Hepatocyte (in vitro differentiated cells): Measurements from ENCODE around the gene KCNC4. TPM values are rescaled to one million over a fixed set of nuclear protein-coding genes. Genes with fewer than 3 reads are reported as not detected.

Experiments
- DNase-seq: peaks from one replicate; pipeline ENCODE4 v3.0.0-alpha.2; 2016; ENCODE audit warnings: low spot score
- H2AFZ ChIP-seq: fragments of 200-600 bp; sonication (generic); 2 replicates; pipeline ENCODE4 v1.6.0; 2016; ENCODE audit warnings: antibody characterized with exemption, mild to moderate bottlenecking
- H3K27ac ChIP-seq: fragments of 200-600 bp; sonication (generic); 2 replicates; pipeline ENCODE4 v1.5.1; 2016; ENCODE audit warnings: mild to moderate bottlenecking
- H3K27me3 ChIP-seq: fragments of 200-600 bp; sonication (generic); 2 replicates; pipeline ENCODE4 v1.6.1; 2016
- H3K36me3 ChIP-seq: fragments of 200-600 bp; sonication (generic); replicated peaks from 2 replicates; pipeline ENCODE4 v1.5.1; 2016; ENCODE audit warnings: low read depth; ENCODE audit not compliant: insufficient read depth
- H3K4me1 ChIP-seq: fragments of 200-600 bp; sonication (generic); 2 replicates; pipeline ENCODE4 v1.5.1; 2016; ENCODE audit warnings: mild to moderate bottlenecking, moderate library complexity; ENCODE audit not compliant: insufficient read depth
- H3K4me2 ChIP-seq: fragments of 200-600 bp; sonication (generic); 2 replicates; pipeline ENCODE4 v1.6.0; 2016
- H3K4me3 ChIP-seq: fragments of 200-600 bp; sonication (generic); 2 replicates; pipeline ENCODE4 v1.5.1; 2016; ENCODE audit warnings: mild to moderate bottlenecking
- H3K79me2 ChIP-seq: fragments of 200-600 bp; sonication (generic); 2 replicates; pipeline ENCODE4 v1.6.0; 2017; ENCODE audit warnings: mild to moderate bottlenecking
- H3K9me2 ChIP-seq: fragments of 200-600 bp; sonication (generic); replicated peaks from 2 replicates; pipeline ENCODE4 v1.6.0; 2017; ENCODE audit warnings: mild to moderate bottlenecking; ENCODE audit not compliant: insufficient read depth
- H3K9me3 ChIP-seq: fragments of 200-600 bp; sonication (generic); 2 replicates; pipeline ENCODE4 v1.5.1; 2016; ENCODE audit warnings: low read depth, mild to moderate bottlenecking
- H4K20me1 ChIP-seq: fragments of 200-600 bp; sonication (generic); 2 replicates; pipeline ENCODE4 v1.6.0; 2016; ENCODE audit warnings: mild to moderate bottlenecking; ENCODE audit not compliant: insufficient read depth, poor library complexity, severe bottlenecking
- CTCF ChIP-seq: fragments of 200-600 bp; sonication (generic); IDR thresholded peaks from 2 replicates; pipeline ENCODE4 v1.5.1; 2016; ENCODE audit warnings: antibody characterized with exemption, mild to moderate bottlenecking; ENCODE audit not compliant: poor library complexity
- EZH2 ChIP-seq: fragments of 200-600 bp; sonication (generic); IDR thresholded peaks from 2 replicates; pipeline ENCODE4 v1.6.1; 2016; ENCODE audit warnings: antibody characterized with exemption, mild to moderate bottlenecking, borderline replicate concordance
- EZH2phosphoT487 ChIP-seq: fragments of 200-600 bp; sonication (generic); IDR thresholded peaks from one replicate; pipeline ENCODE4 v1.6.1; 2018; ENCODE audit warnings: antibody characterized with exemption, mild to moderate bottlenecking, low read depth, moderate library complexity; ENCODE audit not compliant: unreplicated experiment, severe bottlenecking
- WGBS: methylation state at CpG from one replicate; pipeline ENCODE4 v1.1.6; 2016; ENCODE audit warnings: low lambda C conversion rate; ENCODE audit errors: missing lambda C conversion rate; 5-methylcytosine and 5-hydroxymethylcytosine counted together
- polyA plus RNA-seq: library from polyadenylated mRNA; unstranded; fragments of >200 nt; fragmentation: Nextera tagmentation; extraction: Ambion mirVana; gene quantifications from 2 replicates; pipeline ENCODE4 v1.2.1, GENCODE V29; 2016
- total RNA-seq: library from RNA; depleted of rRNA; stranded (reverse); fragments of >200 nt; gene quantifications from 2 replicates; pipeline ENCODE4 v1.2.3, GENCODE V29; 2014

KCNC4 gene
- total and polyA plus RNA-seq, 2 experiments from 2014 or later, result 1.3 to 4.6 TPM

- Histone ChIP-seq H3K4me1 (peaks cover 6% of the 10 kb centered on the region), H3K9me2 (no peaks in the 10 kb centered on the region), H3K36me3 (no peaks in the 10 kb centered on the region), H3K9me3 (no peaks in the 10 kb centered on the region), H3K4me3 (no peak overlapping the region), H3K4me2 (no peak overlapping the region), H2AFZ (no peak overlapping the region), H3K27me3 (peaks cover 7% of the 10 kb centered on the region), H3K79me2 (no peaks in the 10 kb centered on the region), H3K27ac (no peak overlapping the region), H4K20me1 (no peaks in the 10 kb centered on the region)
- no peak for DNase-seq
- no peak for TF ChIP-seq EZH2
- TF ChIP-seq EZH2phosphoT487, result no peak
- no peak for TF ChIP-seq CTCF
- 9% methylated on average over 5 of the region's 5 CpGs for WGBS
These were observed 23.6 kb upstream of the KCNC4 start for GRCh38 chr1:110186558-110186957.

- no peak for DNase-seq
- H3K4me1 ChIP-seq, result peaks cover 6% of the 10 kb centered on the region
- no peaks in the 10 kb centered on the region for H3K9me2 ChIP-seq
- WGBS, result 75% methylated on average over 10 of the region's 10 CpGs
- H3K4me2 ChIP-seq, result no peak overlapping the region
- H3K9me3 ChIP-seq, result no peaks in the 10 kb centered on the region
- H3K27me3 ChIP-seq, result peaks cover 7% of the 10 kb centered on the region
- H4K20me1 ChIP-seq, result no peaks in the 10 kb centered on the region
- H3K27ac ChIP-seq, result no peak overlapping the region
- no peak overlapping the region for H3K4me3 ChIP-seq
- no peaks in the 10 kb centered on the region for H3K36me3 ChIP-seq
- H2AFZ ChIP-seq, result no peak overlapping the region
- no peaks in the 10 kb centered on the region for H3K79me2 ChIP-seq
- TF ChIP-seq EZH2, result no peak
- no peak for TF ChIP-seq EZH2phosphoT487
- no peak for TF ChIP-seq CTCF
These were observed 22.8 kb upstream of the KCNC4 start for GRCh38 chr1:110187139-110187890.

- 50% methylated on average over 6 of the region's 6 CpGs for WGBS
- H3K4me2 ChIP-seq, result no peak overlapping the region
- H3K36me3 ChIP-seq, result no peaks in the 10 kb centered on the region
- no peak overlapping the region for H3K4me3 ChIP-seq
- no peak overlapping the region for H2AFZ ChIP-seq
- no peaks in the 10 kb centered on the region for H3K9me2 ChIP-seq
- H3K9me3 ChIP-seq, result no peaks in the 10 kb centered on the region
- H4K20me1 ChIP-seq, result no peaks in the 10 kb centered on the region
- no peak for TF ChIP-seq CTCF
- no peaks in the 10 kb centered on the region for H3K79me2 ChIP-seq
- no peak overlapping the region for H3K27ac ChIP-seq
- no peak for DNase-seq
- peaks cover 7% of the 10 kb centered on the region for H3K27me3 ChIP-seq
- peaks cover 6% of the 10 kb centered on the region for H3K4me1 ChIP-seq
These were observed 22.0 kb upstream of the KCNC4 start for GRCh38 chr1:110188035-110188618.
